Ishikawa (cell line): ENCODE results near the gene AGER.

ENCODE experiments used
- CEBPB ChIP-seq: IDR thresholded peaks from 2 replicates; pipeline ENCODE4 v1.6.1; 2012
- CREB1 ChIP-seq: IDR thresholded peaks from 2 replicates; pipeline ENCODE4 v1.6.1; 2012; ENCODE audit warnings: low read depth
- EGR1 ChIP-seq: IDR thresholded peaks from 2 replicates; pipeline ENCODE4 v1.6.1; 2012
- EP300 ChIP-seq: IDR thresholded peaks from 2 replicates; pipeline ENCODE4 v1.6.1; 2012; ENCODE audit warnings: borderline replicate concordance
- FOXM1 ChIP-seq: IDR thresholded peaks from 2 replicates; pipeline ENCODE4 v1.6.1; 2012; ENCODE audit warnings: low read depth, borderline replicate concordance
- NFIC ChIP-seq: IDR thresholded peaks from 2 replicates; pipeline ENCODE4 v1.6.1; 2012
- RAD21 ChIP-seq: IDR thresholded peaks from 2 replicates; pipeline ENCODE4 v1.6.1; 2012; ENCODE audit warnings: low read depth
- TAF1 ChIP-seq: IDR thresholded peaks from 2 replicates; pipeline ENCODE4 v1.6.1; 2012; ENCODE audit warnings: low read depth, mild to moderate bottlenecking
- TCF12 ChIP-seq: IDR thresholded peaks from 2 replicates; pipeline ENCODE4 v1.6.1; 2012; ENCODE audit warnings: low read depth
- TEAD4 ChIP-seq: IDR thresholded peaks from 2 replicates; pipeline ENCODE4 v1.6.1; 2012
- YY1 ChIP-seq: IDR thresholded peaks from 2 replicates; pipeline ENCODE4 v1.6.1; 2012; ENCODE audit warnings: low read depth
- ZBTB7A ChIP-seq: IDR thresholded peaks from 2 replicates; pipeline ENCODE4 v1.6.1; 2012; ENCODE audit warnings: low read depth
- TF ChIP-seq, protein P1 (sequence below): IDR thresholded peaks from 2 replicates; pipeline ENCODE4 v1.6.1; 2012
- TF ChIP-seq, protein P2 (sequence below): IDR thresholded peaks from 2 replicates; pipeline ENCODE4 v1.6.1; 2012
- TF ChIP-seq, protein P3 (sequence below): IDR thresholded peaks from 2 replicates; pipeline ENCODE4 v1.6.1; 2012; ENCODE audit warnings: low read depth, mild to moderate bottlenecking

The AGER gene

DNA sequence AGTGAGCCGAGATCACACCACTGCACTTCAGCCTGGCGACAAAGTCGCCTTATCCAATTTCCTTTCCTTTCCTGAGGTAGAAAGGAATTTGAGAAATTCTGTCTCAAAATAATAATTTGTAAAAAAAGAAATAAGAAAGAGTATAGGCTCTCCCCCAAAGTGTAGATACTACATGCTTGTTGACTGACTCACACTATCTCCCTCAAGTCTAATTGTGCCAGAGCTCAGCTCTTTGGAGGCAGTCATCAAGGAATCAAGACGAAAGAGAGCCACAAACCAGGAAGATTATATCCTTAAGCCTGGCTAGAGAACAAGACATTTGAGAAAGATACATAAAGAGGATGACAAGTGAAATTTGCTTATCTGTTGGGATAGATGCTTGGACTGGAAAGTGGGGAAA is 50.3 kb downstream of the AGER start:
- no peak for TF ChIP-seq RAD21
- TF ChIP-seq, protein P1, sequence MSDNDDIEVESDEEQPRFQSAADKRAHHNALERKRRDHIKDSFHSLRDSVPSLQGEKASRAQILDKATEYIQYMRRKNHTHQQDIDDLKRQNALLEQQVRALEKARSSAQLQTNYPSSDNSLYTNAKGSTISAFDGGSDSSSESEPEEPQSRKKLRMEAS = no peak
- no peak for TF ChIP-seq ZBTB7A
- no peak for TF ChIP-seq EP300
- no peak for TF ChIP-seq TCF12
- no peak for TF ChIP-seq NFIC
- TF ChIP-seq TEAD4 = no peak
- no peak for TF ChIP-seq CREB1
- TF ChIP-seq, protein P2, sequence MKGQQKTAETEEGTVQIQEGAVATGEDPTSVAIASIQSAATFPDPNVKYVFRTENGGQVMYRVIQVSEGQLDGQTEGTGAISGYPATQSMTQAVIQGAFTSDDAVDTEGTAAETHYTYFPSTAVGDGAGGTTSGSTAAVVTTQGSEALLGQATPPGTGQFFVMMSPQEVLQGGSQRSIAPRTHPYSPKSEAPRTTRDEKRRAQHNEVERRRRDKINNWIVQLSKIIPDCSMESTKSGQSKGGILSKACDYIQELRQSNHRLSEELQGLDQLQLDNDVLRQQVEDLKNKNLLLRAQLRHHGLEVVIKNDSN = no peak
- no peak for TF ChIP-seq EGR1
- TF ChIP-seq TAF1 = no peak
- TF ChIP-seq, protein P3, sequence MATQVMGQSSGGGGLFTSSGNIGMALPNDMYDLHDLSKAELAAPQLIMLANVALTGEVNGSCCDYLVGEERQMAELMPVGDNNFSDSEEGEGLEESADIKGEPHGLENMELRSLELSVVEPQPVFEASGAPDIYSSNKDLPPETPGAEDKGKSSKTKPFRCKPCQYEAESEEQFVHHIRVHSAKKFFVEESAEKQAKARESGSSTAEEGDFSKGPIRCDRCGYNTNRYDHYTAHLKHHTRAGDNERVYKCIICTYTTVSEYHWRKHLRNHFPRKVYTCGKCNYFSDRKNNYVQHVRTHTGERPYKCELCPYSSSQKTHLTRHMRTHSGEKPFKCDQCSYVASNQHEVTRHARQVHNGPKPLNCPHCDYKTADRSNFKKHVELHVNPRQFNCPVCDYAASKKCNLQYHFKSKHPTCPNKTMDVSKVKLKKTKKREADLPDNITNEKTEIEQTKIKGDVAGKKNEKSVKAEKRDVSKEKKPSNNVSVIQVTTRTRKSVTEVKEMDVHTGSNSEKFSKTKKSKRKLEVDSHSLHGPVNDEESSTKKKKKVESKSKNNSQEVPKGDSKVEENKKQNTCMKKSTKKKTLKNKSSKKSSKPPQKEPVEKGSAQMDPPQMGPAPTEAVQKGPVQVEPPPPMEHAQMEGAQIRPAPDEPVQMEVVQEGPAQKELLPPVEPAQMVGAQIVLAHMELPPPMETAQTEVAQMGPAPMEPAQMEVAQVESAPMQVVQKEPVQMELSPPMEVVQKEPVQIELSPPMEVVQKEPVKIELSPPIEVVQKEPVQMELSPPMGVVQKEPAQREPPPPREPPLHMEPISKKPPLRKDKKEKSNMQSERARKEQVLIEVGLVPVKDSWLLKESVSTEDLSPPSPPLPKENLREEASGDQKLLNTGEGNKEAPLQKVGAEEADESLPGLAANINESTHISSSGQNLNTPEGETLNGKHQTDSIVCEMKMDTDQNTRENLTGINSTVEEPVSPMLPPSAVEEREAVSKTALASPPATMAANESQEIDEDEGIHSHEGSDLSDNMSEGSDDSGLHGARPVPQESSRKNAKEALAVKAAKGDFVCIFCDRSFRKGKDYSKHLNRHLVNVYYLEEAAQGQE = no peak
- TF ChIP-seq YY1 = no peak
- no peak for TF ChIP-seq FOXM1
- TF ChIP-seq CEBPB = no peak

DNA sequence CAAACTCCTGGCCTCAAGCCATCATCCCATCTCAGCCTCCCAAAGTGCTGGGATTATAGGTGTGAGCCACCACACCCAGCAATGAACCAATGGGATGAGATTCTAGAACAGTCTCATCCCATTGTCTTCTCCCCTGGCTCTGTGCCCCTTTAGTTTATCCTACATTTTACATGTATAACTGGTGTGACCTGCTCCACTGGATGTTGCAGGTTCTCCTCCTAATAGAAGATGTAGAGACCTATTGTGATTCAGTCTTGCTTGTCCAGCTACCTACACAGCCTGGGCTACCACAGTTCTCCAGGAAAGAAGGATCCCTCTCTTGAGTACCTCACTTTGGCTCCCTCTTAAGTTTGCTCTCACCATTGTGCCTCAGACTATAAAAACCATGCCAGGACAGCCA is 51.9 kb downstream of the AGER start:
- no peak for TF ChIP-seq ZBTB7A
- TF ChIP-seq EGR1 = no peak
- TF ChIP-seq TEAD4 = no peak
- TF ChIP-seq, protein P3 = no peak
- TF ChIP-seq TAF1 = no peak
- no peak for TF ChIP-seq NFIC
- TF ChIP-seq YY1 = no peak
- TF ChIP-seq CEBPB = no peak
- no peak for TF ChIP-seq FOXM1
- TF ChIP-seq TCF12 = no peak
- TF ChIP-seq, protein P1 = no peak

DNA sequence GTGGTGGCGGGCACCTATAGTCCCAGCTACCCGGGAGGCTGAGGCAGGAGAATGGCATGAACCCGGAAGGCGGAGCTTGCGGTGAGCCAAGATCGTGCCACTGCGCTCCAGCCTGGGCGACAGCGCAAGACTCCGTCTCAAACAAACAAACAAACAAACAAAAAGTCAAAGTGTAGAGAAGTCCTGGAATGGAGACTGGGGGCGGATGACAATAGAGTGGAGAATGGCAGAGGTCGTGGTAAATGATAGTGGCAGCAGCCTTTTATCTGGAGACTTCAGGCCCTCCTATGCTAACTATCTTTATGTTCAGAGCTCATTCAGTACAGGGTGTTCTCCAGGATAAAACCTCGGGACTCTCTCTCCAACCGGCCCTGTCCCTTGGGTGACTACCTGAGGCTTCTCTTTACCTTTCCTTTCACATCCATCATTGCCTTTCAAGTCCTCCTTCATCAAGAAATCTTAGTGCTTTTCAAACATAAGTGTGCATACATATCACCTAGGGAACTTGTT is 52.6 kb downstream of the AGER start:
- TF ChIP-seq, protein P1 = no peak
- no peak for TF ChIP-seq CEBPB
- TF ChIP-seq, protein P3 = no peak
- TF ChIP-seq YY1 = no peak
- TF ChIP-seq TAF1 = no peak
- TF ChIP-seq TEAD4 = no peak
- TF ChIP-seq EP300 = no peak
- no peak for TF ChIP-seq ZBTB7A
- TF ChIP-seq CREB1 = no peak
- TF ChIP-seq EGR1 = no peak
- TF ChIP-seq RAD21 = no peak
- TF ChIP-seq, protein P2 = no peak
- TF ChIP-seq NFIC = no peak
- TF ChIP-seq TCF12 = no peak
- TF ChIP-seq FOXM1 = no peak
